Mesendoderm (in vitro differentiated cells): ENCODE data around the gene ANKRD40.

Experiments
- DNase-seq: peaks from one replicate; pipeline ENCODE4 v3.0.0; 2013
- H2AK5ac ChIP-seq: 2 replicates; pipeline ENCODE4 v1.6.1; 2013; ENCODE audit warnings: low read length, inconsistent platforms
- H2BK120ac ChIP-seq: 2 replicates; pipeline ENCODE4 v1.6.1; 2013; ENCODE audit warnings: low read depth, mild to moderate bottlenecking, low read length, moderate library complexity, mixed read lengths
- H2BK15ac ChIP-seq: replicated peaks from 2 replicates; pipeline ENCODE4 v1.6.1; 2013; ENCODE audit warnings: low read depth, mild to moderate bottlenecking, moderate library complexity
- H2BK5ac ChIP-seq: 2 replicates; pipeline ENCODE4 v1.6.1; 2013; ENCODE audit warnings: low read length, inconsistent platforms
- H3K18ac ChIP-seq: 2 replicates; pipeline ENCODE4 v1.6.1; 2013; ENCODE audit warnings: mild to moderate bottlenecking, low read length, mixed read lengths
- H3K23ac ChIP-seq: one replicate; pipeline ENCODE4 v1.6.1; 2013; ENCODE audit warnings: low read length
- H3K27ac ChIP-seq: 2 replicates; pipeline ENCODE4 v1.5.1; 2013; ENCODE audit warnings: low read depth, mild to moderate bottlenecking, inconsistent platforms, low read length, moderate library complexity
- H3K27me3 ChIP-seq: 2 replicates; pipeline ENCODE4 v1.6.1; 2013; ENCODE audit warnings: low read length, control low read depth, mild to moderate bottlenecking, inconsistent platforms; ENCODE audit not compliant: insufficient read depth, poor library complexity
- H3K36me3 ChIP-seq: 2 replicates; pipeline ENCODE4 v1.6.1; 2013; ENCODE audit warnings: low read length, inconsistent platforms; ENCODE audit not compliant: control insufficient read depth, insufficient read depth
- H3K4ac ChIP-seq: one replicate; pipeline ENCODE4 v1.6.1; 2013; ENCODE audit warnings: low read depth, mild to moderate bottlenecking, low read length, moderate library complexity
- H3K4me1 ChIP-seq: 2 replicates; pipeline ENCODE4 v1.6.1; 2013; ENCODE audit warnings: low read depth, low read length, inconsistent platforms; ENCODE audit not compliant: control insufficient read depth
- H3K4me2 ChIP-seq: 2 replicates; pipeline ENCODE4 v1.6.1; 2013; ENCODE audit warnings: low read length
- H3K4me3 ChIP-seq: 2 replicates; pipeline ENCODE4 v1.5.1; 2013; ENCODE audit warnings: mild to moderate bottlenecking, low read length
- H3K56ac ChIP-seq: one replicate; pipeline ENCODE4 v1.6.1; 2013; ENCODE audit warnings: low read length
- H3K79me1 ChIP-seq: 2 replicates; pipeline ENCODE4 v1.6.1; 2013; ENCODE audit warnings: low read length, inconsistent platforms
- H3K79me2 ChIP-seq: 2 replicates; pipeline ENCODE4 v1.6.1; 2013; ENCODE audit warnings: mild to moderate bottlenecking, low read length; ENCODE audit not compliant: control insufficient read depth, insufficient read depth
- H3K9ac ChIP-seq: 2 replicates; pipeline ENCODE4 v1.6.1; 2013; ENCODE audit warnings: low read length, inconsistent platforms
- H4K5ac ChIP-seq: one replicate; pipeline ENCODE4 v1.6.1; 2013; ENCODE audit warnings: low read length
- H4K8ac ChIP-seq: one replicate; pipeline ENCODE4 v1.6.1; 2013; ENCODE audit warnings: low read depth, mild to moderate bottlenecking, control low read depth, low read length, moderate library complexity
- WGBS: extraction: QIAGEN DNeasy Blood & Tissue Kit; methylation state at CpG from one replicate; pipeline ENCODE4 v1.1.7; 2013; ENCODE audit warnings: low lambda C conversion rate, missing lambda C conversion rate; ENCODE audit not compliant: insufficient coverage; ENCODE audit errors: extremely low coverage; 5-methylcytosine and 5-hydroxymethylcytosine counted together

The ANKRD40 gene

GRCh38 chr17:50697062-50697461 is 10.7 kb downstream of the ANKRD40 start:
- Histone ChIP-seq H3K36me3 (peaks cover 14% of the 10 kb centered on the region), H2BK15ac (no peak overlapping the region), H3K79me1 (no peaks in the 10 kb centered on the region), H3K27ac (no peak overlapping the region), H4K5ac (no peak overlapping the region), H4K8ac (no peak overlapping the region), H3K79me2 (no peaks in the 10 kb centered on the region), H3K23ac (no peak overlapping the region), H3K18ac (no peak overlapping the region), H3K9ac (no peak overlapping the region), H3K4me1 (no peaks in the 10 kb centered on the region), H3K27me3 (no peaks in the 10 kb centered on the region), H3K56ac (no peak overlapping the region), H2BK120ac (no peak overlapping the region), H3K4ac (no peak overlapping the region), H3K4me2 (no peak overlapping the region), H2AK5ac (no peak overlapping the region), H3K4me3 (no peak overlapping the region), H2BK5ac (no peak overlapping the region)
- no CpG with 5 or more reads among the region's 3 CpGs for WGBS
- DNase-seq, result no peak

- no peak overlapping the region for H2BK15ac ChIP-seq
- H3K4me3 ChIP-seq, result no peak overlapping the region
- H3K36me3 ChIP-seq, result peaks cover 14% of the 10 kb centered on the region
- no peak overlapping the region for H2BK120ac ChIP-seq
- H3K79me1 ChIP-seq, result no peaks in the 10 kb centered on the region
- H3K23ac ChIP-seq, result no peak overlapping the region
- no CpG with 5 or more reads among the region's 3 CpGs for WGBS
- H3K27ac ChIP-seq, result no peak overlapping the region
- no peak overlapping the region for H2AK5ac ChIP-seq
- H3K18ac ChIP-seq, result no peak overlapping the region
- no peak for DNase-seq
- H3K4me2 ChIP-seq, result no peak overlapping the region
- H3K27me3 ChIP-seq, result no peaks in the 10 kb centered on the region
- no peak overlapping the region for H3K4ac ChIP-seq
- H4K5ac ChIP-seq, result no peak overlapping the region
- H3K56ac ChIP-seq, result no peak overlapping the region
- no peaks in the 10 kb centered on the region for H3K4me1 ChIP-seq
- no peak overlapping the region for H4K8ac ChIP-seq
- H3K9ac ChIP-seq, result no peak overlapping the region
- no peaks in the 10 kb centered on the region for H3K79me2 ChIP-seq
- no peak overlapping the region for H2BK5ac ChIP-seq
Observed at GRCh38 chr17:50696365-50696879, 11.3 kb downstream of the ANKRD40 start.

- Histone ChIP-seq H3K27ac (no peak overlapping the region), H3K27me3 (no peaks in the 10 kb centered on the region), H3K36me3 (peaks cover 14% of the 10 kb centered on the region), H3K4ac (no peak overlapping the region), H3K79me2 (no peaks in the 10 kb centered on the region), H3K23ac (no peak overlapping the region), H4K8ac (no peak overlapping the region), H3K4me2 (no peak overlapping the region), H3K4me3 (no peak overlapping the region), H2BK15ac (no peak overlapping the region), H3K9ac (no peak overlapping the region), H2AK5ac (no peak overlapping the region), H3K56ac (no peak overlapping the region), H3K4me1 (no peaks in the 10 kb centered on the region), H2BK5ac (no peak overlapping the region), H4K5ac (no peak overlapping the region), H3K79me1 (no peaks in the 10 kb centered on the region), H2BK120ac (no peak overlapping the region), H3K18ac (no peak overlapping the region)
- no peak for DNase-seq
- no CpG with 5 or more reads among the region's 5 CpGs for WGBS
Observed at GRCh38 chr17:50693036-50693682, 14.6 kb downstream of the ANKRD40 start.

GRCh38 chr17:50692448-50693035 is 15.2 kb downstream of the ANKRD40 start:
- no peaks in the 10 kb centered on the region for H3K79me2 ChIP-seq
- no CpG with 5 or more reads among the region's 6 CpGs for WGBS
- no peaks in the 10 kb centered on the region for H3K27me3 ChIP-seq
- no peak overlapping the region for H3K18ac ChIP-seq
- H3K36me3 ChIP-seq, result peaks cover 12% of the 10 kb centered on the region
- H3K4me1 ChIP-seq, result no peaks in the 10 kb centered on the region
- H3K4ac ChIP-seq, result no peak overlapping the region
- H2BK120ac ChIP-seq, result no peak overlapping the region
- DNase-seq, result no peak
- H3K4me2 ChIP-seq, result no peak overlapping the region
- H3K56ac ChIP-seq, result no peak overlapping the region
- no peak overlapping the region for H4K8ac ChIP-seq
- no peaks in the 10 kb centered on the region for H3K79me1 ChIP-seq
- H3K4me3 ChIP-seq, result no peak overlapping the region
- H3K9ac ChIP-seq, result no peak overlapping the region
- no peak overlapping the region for H2AK5ac ChIP-seq
- no peak overlapping the region for H3K27ac ChIP-seq
- no peak overlapping the region for H3K23ac ChIP-seq
- H2BK15ac ChIP-seq, result no peak overlapping the region
- H4K5ac ChIP-seq, result no peak overlapping the region
- H2BK5ac ChIP-seq, result no peak overlapping the region

- Histone ChIP-seq H3K9ac (no peak overlapping the region), H4K5ac (no peak overlapping the region), H3K23ac (no peak overlapping the region), H2AK5ac (no peak overlapping the region), H3K4ac (no peak overlapping the region), H2BK5ac (no peak overlapping the region), H2BK15ac (no peak overlapping the region), H3K4me1 (no peaks in the 10 kb centered on the region), H2BK120ac (no peak overlapping the region), H3K56ac (no peak overlapping the region), H3K18ac (no peak overlapping the region), H3K36me3 (peaks cover 9% of the 10 kb centered on the region), H3K79me2 (no peaks in the 10 kb centered on the region), H3K79me1 (no peaks in the 10 kb centered on the region), H3K4me2 (no peak overlapping the region), H3K4me3 (no peak overlapping the region), H3K27ac (no peak overlapping the region), H3K27me3 (no peaks in the 10 kb centered on the region), H4K8ac (no peak overlapping the region)
- no CpG with 5 or more reads among the region's 6 CpGs for WGBS
- DNase-seq, result no peak
Observed at GRCh38 chr17:50691550-50692447, 15.9 kb downstream of the ANKRD40 start.
